Pancreas (tissue), 10 donors: Measurements from ENCODE around the gene CDC16. TPM values are rescaled to one million over a fixed set of nuclear protein-coding genes. Genes with fewer than 3 reads are reported as not detected.
A peak's percentile ranks its signal among the peaks of the same experiment; 100 is the strongest.

Experiments used
- ATAC-seq, 4 donors: fragments of 200-7000 bp; cut with Tn5 transposase; one replicate each; pipeline versions ENCODE4 v1.8.0 to v1.9.1; 2020; ENCODE audit warnings: mild to moderate bottlenecking in 4 of 4, moderate library complexity in 4 of 4
- DNase-seq, 6 donors: peaks; one replicate each; pipeline ENCODE4 v3.0.0-alpha.2; 2020
- FAIRE-seq: peaks from 2 replicates; lab custom pipeline; 2012; peaks lifted over from hg19 to GRCh38; lab: Jason Lieb, UNC
- H3K27ac ChIP-seq, 4 donors: fragments of 200-600 bp; sonication (generic); 1 replicate in 3 of 4; 2 replicates in 1 of 4; pipeline versions ENCODE4 v1.5.0 to v1.8.0; 2020
- H3K27me3 ChIP-seq, 4 donors: fragments of 200-600 bp; one replicate each; pipeline ENCODE4 v1.8.0; 2021
- H3K36me3 ChIP-seq, 3 donors: fragments of 200-600 bp; sonication (generic) in 1 of 3; one replicate each; pipeline versions ENCODE4 v1.5.0 to v1.8.0; 2020 to 2021
- H3K4me1 ChIP-seq, 3 donors: fragments of 200-600 bp; one replicate each; pipeline ENCODE4 v1.8.0; 2021
- H3K4me3 ChIP-seq, 4 donors: fragments of 200-600 bp; sonication (generic) in 2 of 4; one replicate each; pipeline versions ENCODE4 v1.5.0 to v1.8.0; 2020 to 2021
- H3K9me3 ChIP-seq, 4 donors: fragments of 200-600 bp; one replicate each; pipeline ENCODE4 v1.8.0; 2021
- WGBS, 2 donors: extraction: QIAGEN DNeasy Blood & Tissue Kit; methylation state at CpG; one replicate each; pipeline ENCODE4 v1.1.7; 2013; 5-methylcytosine and 5-hydroxymethylcytosine counted together
- intact Hi-C, 3 donors: fragments of 100-400 bp; cut with DNase I; formaldehyde crosslinking; loops; one replicate each; pipeline versions ENCODE4 v1.11.1 to v1.14.2; 2022
- polyA plus RNA-seq, 2 donors: library from polyadenylated mRNA; stranded (reverse); fragments of 200-250 nt; gene quantifications; one replicate each; pipeline ENCODE4 v1.2.3, GENCODE V29; 2013
- total RNA-seq, 6 donors: library from RNA; stranded (reverse); fragmentation: NEBNext Ultra II Directional in 4 of 6; extraction: Animal tissue kit (Norgen Biotek cat#: 25700) in 4 of 6; gene quantifications; one replicate each; pipeline versions ENCODE4 v1.2.1 to v1.2.4, GENCODE V29; 2021 to 2023
- TF ChIP-seq, protein P1 (sequence below), 4 donors: fragments of 200-600 bp; sonication (generic) in 3 of 4; IDR thresholded peaks; one replicate each; pipeline versions ENCODE4 v1.5.0 to v1.8.0; 2021; ENCODE audit warnings: antibody characterized with exemption in 4 of 4
- donor health status: healthy with polysubstance abuse.
- donor health status: DM: no; HTN: no; CAD: no; lungs with moderate emphysema.
- donor health status: DM: no; HTN: no; CAD: no.
- donor health status: control.
- donor health status: control.
- donor health status: Bipolar disorder and iron deficiency.
- donor health status: DM: yes; HTN: yes; CAD: no.
- donor health status: DM: no; HTN: no; CAD: no.
- donor health status: DM: no; HTN: no; CAD: no.
- donor health status: DM: yes; HTN: yes; CAD: no.

CDC16 gene
- total and polyA plus RNA-seq, 8 donors: 28.7 to 71.1 (median 31.9) TPM

DNA sequence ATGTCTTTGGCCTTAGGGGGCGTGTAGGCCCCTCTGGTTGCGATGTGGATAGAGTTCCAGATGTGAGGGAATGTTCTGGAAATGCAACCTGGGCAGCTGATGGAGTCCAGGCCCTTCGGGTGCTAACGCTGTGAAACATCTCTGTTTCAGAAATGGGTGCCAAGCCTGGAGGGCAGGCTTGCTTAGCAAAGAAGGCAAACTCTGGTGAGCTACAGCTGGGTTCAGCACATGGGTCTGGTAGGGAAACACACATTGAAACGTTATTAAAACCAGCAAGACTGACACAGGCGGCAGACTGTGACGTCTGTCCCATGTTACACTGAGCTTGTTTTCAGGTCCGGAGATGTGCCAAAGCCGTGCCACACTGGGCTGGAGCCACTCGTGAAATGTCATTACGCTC, 8.6 kb upstream of the CDC16 start:
- H3K4me1 ChIP-seq: peaks cover 5 to 9% (median 9%) of the 10 kb centered on the region in 3 donors
- no peak overlapping the region for H3K4me3 ChIP-seq
- no peaks in the 10 kb centered on the region for H3K9me3 ChIP-seq
- H3K27ac ChIP-seq: no peak overlapping the region
- intact Hi-C loops: loop anchor here in 1 of 3 donors (5.0 kb wide), 1 partner anchor 274 kb away; no protein-coding TSS in a partner anchor
- FAIRE-seq (no peak), ATAC-seq (peak; percentile 26 to 70 (median 46)), DNase-seq (peak in 3 of 6 donors; percentile 42 to 63 (median 56))
- H3K36me3 ChIP-seq: no peaks in the 10 kb centered on the region
- H3K27me3 ChIP-seq: no peaks in the 10 kb centered on the region
- 43 to 46% methylated on average over 11 of the region's 11 CpGs for WGBS, 2 donors
- TF ChIP-seq, protein P1, sequence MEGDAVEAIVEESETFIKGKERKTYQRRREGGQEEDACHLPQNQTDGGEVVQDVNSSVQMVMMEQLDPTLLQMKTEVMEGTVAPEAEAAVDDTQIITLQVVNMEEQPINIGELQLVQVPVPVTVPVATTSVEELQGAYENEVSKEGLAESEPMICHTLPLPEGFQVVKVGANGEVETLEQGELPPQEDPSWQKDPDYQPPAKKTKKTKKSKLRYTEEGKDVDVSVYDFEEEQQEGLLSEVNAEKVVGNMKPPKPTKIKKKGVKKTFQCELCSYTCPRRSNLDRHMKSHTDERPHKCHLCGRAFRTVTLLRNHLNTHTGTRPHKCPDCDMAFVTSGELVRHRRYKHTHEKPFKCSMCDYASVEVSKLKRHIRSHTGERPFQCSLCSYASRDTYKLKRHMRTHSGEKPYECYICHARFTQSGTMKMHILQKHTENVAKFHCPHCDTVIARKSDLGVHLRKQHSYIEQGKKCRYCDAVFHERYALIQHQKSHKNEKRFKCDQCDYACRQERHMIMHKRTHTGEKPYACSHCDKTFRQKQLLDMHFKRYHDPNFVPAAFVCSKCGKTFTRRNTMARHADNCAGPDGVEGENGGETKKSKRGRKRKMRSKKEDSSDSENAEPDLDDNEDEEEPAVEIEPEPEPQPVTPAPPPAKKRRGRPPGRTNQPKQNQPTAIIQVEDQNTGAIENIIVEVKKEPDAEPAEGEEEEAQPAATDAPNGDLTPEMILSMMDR (IDR thresholded peaks at IDR 0.05): no peak

DNA sequence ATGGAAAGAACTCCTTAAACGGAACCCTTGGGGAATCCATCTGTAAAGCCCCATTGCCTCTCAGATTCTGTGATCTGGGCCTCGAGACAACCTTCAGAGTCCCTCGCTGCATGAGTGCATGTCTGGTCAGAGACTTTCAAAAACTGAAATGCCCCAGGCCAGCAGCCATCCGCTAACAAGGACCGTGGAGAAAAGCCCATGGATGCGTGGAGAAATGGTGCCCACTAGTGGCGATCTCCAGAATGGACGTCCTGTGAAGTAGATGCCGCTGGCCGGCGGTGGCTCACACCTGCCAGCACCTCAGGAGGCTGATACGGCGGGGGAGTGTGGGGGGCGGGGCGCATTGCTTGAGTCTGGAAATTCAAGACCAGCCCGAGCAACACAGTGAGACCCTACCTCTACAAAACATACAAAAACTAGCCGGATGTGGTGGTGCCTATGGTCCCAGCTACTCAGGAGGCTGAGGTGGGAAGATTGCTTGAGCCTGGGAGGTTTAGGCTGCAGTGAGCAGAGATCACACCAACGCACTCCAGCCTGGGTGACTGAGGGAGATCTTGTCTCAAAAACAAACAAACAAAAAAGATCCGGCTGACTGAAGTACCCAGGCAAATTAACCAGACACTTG, 7.9 kb upstream of the CDC16 start:
- ATAC-seq: peak; percentile 89 to 96 (median 95)
- Histone ChIP-seq H3K27ac (no peak overlapping the region), H3K27me3 (no peaks in the 10 kb centered on the region), H3K36me3 (no peaks in the 10 kb centered on the region), H3K4me3 (no peak overlapping the region), H3K4me1 (peaks cover 5 to 9% (median 9%) of the 10 kb centered on the region in 3 donors), H3K9me3 (no peaks in the 10 kb centered on the region)
- WGBS, 2 donors: 2 to 5% methylated on average over 19 of the region's 19 CpGs
- TF ChIP-seq, protein P1 (IDR thresholded peaks at IDR 0.05): peak; percentile 69 to 91 (median 82)
- no peak for FAIRE-seq
- intact Hi-C loops: loop anchor here in 1 of 3 donors (5.0 kb wide), 1 partner anchor 275 kb away; no protein-coding TSS in a partner anchor
- DNase-seq: peak; percentile 80 to 94 (median 90)

DNA sequence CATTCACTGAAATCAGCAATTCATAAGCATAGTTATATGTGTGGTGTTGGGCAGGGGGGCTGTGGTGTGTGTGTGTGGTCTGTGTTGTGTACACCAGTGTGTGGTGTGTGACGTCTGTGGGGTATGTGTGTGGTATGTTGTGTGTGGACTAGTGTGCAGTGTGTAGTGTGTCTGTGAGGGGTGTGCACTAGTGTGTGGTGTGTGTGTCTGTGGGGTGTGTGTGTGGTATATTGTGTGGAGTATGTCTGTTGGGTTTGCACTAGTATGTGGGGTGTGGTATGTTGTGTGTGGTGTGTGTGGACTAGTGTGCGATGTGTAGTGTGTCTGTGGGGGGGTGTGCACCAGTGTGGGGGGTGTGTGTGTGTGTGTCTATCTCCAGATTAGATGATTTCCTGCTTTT, 7.2 kb upstream of the CDC16 start:
- Histone ChIP-seq H3K36me3 (no peaks in the 10 kb centered on the region), H3K27me3 (no peaks in the 10 kb centered on the region), H3K9me3 (no peaks in the 10 kb centered on the region), H3K27ac (no peak overlapping the region), H3K4me1 (peaks cover 5 to 9% (median 8%) of the 10 kb centered on the region in 3 donors), H3K4me3 (no peak overlapping the region)
- intact Hi-C loops: loop anchor here in 1 of 3 donors (5.0 kb wide), 1 partner anchor 275 kb away; no protein-coding TSS in a partner anchor
- FAIRE-seq (no peak), DNase-seq (peak in 1 of 6 donors; percentile 9), ATAC-seq (no peak)
- WGBS, 2 donors: 71 to 81% methylated on average over 2 of the region's 2 CpGs
- TF ChIP-seq, protein P1 (IDR thresholded peaks at IDR 0.05): no peak

DNA sequence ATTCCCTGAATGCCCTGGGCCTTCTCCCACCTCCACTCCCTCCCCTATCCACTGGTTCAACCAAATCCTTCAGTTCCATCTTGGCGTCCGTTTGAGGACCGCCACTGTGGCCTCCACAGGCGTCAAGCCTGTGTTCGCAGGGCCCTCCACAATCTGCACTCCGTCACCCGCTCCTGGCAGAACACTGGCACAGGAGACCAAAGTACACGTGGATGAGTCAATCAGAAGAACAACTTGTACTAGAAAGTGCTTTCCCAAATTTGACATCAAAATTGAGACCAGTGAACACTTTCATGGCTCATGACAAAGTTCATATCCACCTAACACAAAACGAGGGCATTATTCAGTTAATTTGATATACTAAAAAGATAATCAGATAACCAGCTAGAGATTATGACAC, 6.5 kb upstream of the CDC16 start:
- intact Hi-C loops: loop anchor here in 1 of 3 donors (5.0 kb wide), 1 partner anchor 276 kb away; no protein-coding TSS in a partner anchor
- TF ChIP-seq, protein P1 (IDR thresholded peaks at IDR 0.05): no peak
- H3K36me3 ChIP-seq: no peaks in the 10 kb centered on the region
- FAIRE-seq: no peak
- ATAC-seq: no peak
- H3K9me3 ChIP-seq: no peaks in the 10 kb centered on the region
- no peaks in the 10 kb centered on the region for H3K27me3 ChIP-seq
- H3K4me1 ChIP-seq: peaks cover 4 to 9% (median 5%) of the 10 kb centered on the region in 3 donors
- H3K27ac ChIP-seq: no peak overlapping the region
- H3K4me3 ChIP-seq: no peak overlapping the region
- 38 to 57% methylated on average over 9 of the region's 9 CpGs for WGBS, 2 donors
- DNase-seq: peak in 1 of 6 donors; percentile 9

DNA sequence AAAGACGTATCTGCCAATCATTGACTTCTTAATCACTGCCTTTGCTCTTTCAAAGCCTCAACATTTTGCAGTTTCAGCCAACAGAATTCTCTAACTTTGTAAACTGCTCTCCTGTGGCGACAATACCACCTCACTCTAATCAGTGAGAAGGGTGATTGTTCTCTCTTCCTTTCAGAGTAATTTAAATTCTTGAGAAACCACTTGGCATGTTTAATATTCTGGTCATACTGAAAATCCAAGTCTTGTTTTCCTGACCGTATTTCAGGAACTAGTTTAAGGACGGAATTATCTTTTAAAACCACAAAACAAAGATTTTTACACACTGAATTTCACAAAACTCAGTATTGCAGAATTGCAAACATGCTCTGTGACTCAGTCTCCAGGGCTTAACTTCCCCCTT, 5.2 kb upstream of the CDC16 start:
- Histone ChIP-seq H3K27me3 (no peaks in the 10 kb centered on the region), H3K4me3 (no peak overlapping the region), H3K27ac (no peak overlapping the region), H3K4me1 (peaks cover 5 to 12% (median 6%) of the 10 kb centered on the region in 3 donors), H3K36me3 (no peaks in the 10 kb centered on the region), H3K9me3 (no peaks in the 10 kb centered on the region)
- no peak for DNase-seq
- no peak for FAIRE-seq
- 50 to 64% methylated on average over 4 of the region's 4 CpGs for WGBS, 2 donors
- TF ChIP-seq, protein P1 (IDR thresholded peaks at IDR 0.05): no peak
- ATAC-seq: no peak
- intact Hi-C loops: loop anchor here in 1 of 3 donors (5.0 kb wide), 1 partner anchor 277 kb away; no protein-coding TSS in a partner anchor
